ENCODE measurements around the gene FHIT.

GRCh38 chr3:60536420-60536819 is 714.8 kb downstream of the FHIT start:
- TF ChIP-seq CTCF (IDR thresholded peaks at IDR 0.05), result no peak
- no peak for TF ChIP-seq POLR2A (IDR thresholded peaks at IDR 0.05)
- TF ChIP-seq EP300 (IDR thresholded peaks at IDR 0.05), result no peak

Measured in ovary (tissue), 3 donors.